ENCODE data around the gene RELT.

RELT gene

DNA sequence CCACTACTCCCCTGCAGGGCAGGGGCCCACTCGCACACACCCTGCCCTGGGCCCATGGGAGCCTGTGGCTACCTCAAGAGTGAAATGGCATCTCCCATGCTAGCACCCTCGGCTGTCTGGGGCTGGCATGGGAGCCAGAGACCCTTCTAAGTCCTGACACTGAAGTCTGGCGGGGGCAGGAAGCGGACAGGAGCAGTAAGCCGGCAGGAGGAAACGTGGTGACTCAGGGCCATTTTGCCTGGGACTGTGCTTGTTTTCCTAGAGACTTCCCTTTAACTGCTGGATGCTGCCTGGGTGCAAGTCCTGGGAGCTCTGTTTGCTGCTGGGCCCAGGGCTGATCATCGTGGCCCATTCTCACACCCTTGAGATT lies 16.8 kb downstream of the RELT start:
- TF ChIP-seq EZH2 (IDR thresholded peaks at IDR 0.05; ENCODE audit: borderline replicate concordance, low read length): no peak
- TF ChIP-seq, protein P1, sequence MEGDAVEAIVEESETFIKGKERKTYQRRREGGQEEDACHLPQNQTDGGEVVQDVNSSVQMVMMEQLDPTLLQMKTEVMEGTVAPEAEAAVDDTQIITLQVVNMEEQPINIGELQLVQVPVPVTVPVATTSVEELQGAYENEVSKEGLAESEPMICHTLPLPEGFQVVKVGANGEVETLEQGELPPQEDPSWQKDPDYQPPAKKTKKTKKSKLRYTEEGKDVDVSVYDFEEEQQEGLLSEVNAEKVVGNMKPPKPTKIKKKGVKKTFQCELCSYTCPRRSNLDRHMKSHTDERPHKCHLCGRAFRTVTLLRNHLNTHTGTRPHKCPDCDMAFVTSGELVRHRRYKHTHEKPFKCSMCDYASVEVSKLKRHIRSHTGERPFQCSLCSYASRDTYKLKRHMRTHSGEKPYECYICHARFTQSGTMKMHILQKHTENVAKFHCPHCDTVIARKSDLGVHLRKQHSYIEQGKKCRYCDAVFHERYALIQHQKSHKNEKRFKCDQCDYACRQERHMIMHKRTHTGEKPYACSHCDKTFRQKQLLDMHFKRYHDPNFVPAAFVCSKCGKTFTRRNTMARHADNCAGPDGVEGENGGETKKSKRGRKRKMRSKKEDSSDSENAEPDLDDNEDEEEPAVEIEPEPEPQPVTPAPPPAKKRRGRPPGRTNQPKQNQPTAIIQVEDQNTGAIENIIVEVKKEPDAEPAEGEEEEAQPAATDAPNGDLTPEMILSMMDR (IDR thresholded peaks at IDR 0.05; ENCODE audit: low read length): no peak
- Histone ChIP-seq H3K79me2 (ENCODE audit: insufficient read depth, low read length) (no peaks in the 10 kb centered on the region), H3K9me2 (ENCODE audit: low read depth, low read length) (no peaks in the 10 kb centered on the region), H3K4me3 (ENCODE audit: low read depth, low read length, poor library complexity, severe bottlenecking) (no peak overlapping the region), H3K27me3 (ENCODE audit: insufficient read depth, low read length) (no peaks in the 10 kb centered on the region), H3K4me1 (ENCODE audit: insufficient read depth, low read length, severe bottlenecking) (peaks cover 5% of the 10 kb centered on the region), H3K4me2 (ENCODE audit: low read length) (no peak overlapping the region), H3F3A (ENCODE audit: insufficient read depth, low read length) (no peaks in the 10 kb centered on the region), H4K20me1 (ENCODE audit: insufficient read depth, low read length) (no peaks in the 10 kb centered on the region), H3K36me3 (ENCODE audit: insufficient read depth, low read length) (peaks cover 23% of the 10 kb centered on the region; the same call in 1 of the 2 replicates), H3K27ac (ENCODE audit: low read depth, low read length, poor library complexity, severe bottlenecking) (no peak overlapping the region), H3K9ac (ENCODE audit: low read length) (no peak overlapping the region), H3K9me3 (ENCODE audit: low read length) (no peaks in the 10 kb centered on the region), H2AFZ (ENCODE audit: low read length) (no peak overlapping the region)

DNA sequence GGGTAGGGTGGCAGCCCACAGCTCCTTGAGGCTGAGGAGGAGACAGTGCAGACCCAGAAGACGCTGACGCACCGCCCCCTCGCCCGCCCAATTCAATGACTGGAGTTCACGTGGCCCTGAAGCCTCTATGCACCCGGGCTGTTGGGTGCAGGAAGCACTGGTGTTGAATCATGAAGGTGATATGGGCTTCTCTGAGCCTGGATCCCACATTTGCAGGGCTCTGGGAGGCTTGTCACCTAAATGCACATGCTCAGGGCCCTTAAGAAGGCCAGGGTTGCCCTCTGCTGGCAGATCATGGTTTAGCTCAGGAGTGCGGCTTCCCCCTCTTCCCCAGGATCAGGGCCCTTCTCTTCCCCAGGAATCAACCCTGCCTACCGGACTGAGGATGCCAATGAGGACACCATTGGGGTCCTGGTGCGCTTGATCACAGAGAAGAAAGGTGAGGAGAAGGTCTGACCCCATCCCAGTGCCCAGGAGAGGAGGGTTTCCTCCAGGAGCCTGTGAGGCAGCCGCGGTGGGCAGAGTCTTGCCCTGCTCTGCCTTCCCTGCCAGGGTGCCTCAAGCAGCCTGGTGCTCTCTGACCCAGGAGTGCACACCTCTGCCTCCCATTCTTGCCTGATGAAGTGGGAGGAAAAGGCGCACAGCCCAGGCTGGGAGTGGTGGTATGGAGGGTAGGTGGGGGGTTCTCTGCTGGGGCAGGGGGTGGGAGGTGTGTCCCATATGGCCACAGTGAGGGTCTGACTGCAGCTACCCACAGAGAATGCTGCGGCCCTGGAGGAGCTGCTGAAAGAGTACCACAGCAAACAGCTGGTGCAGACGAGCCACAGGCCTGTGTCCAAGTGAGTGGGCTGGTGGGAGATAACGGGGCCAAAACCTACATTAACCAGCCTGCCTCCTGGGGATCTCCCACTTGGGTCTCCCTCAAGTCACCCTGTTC lies 17.5 kb downstream of the RELT start:
- Histone ChIP-seq H3K9ac (ENCODE audit: low read length) (no peak overlapping the region), H3K9me2 (ENCODE audit: low read depth, low read length) (no peaks in the 10 kb centered on the region), H2AFZ (ENCODE audit: low read length) (no peak overlapping the region), H3K4me1 (ENCODE audit: insufficient read depth, low read length, severe bottlenecking) (no peaks in the 10 kb centered on the region), H3K27me3 (ENCODE audit: insufficient read depth, low read length) (no peaks in the 10 kb centered on the region), H4K20me1 (ENCODE audit: insufficient read depth, low read length) (no peaks in the 10 kb centered on the region), H3K79me2 (ENCODE audit: insufficient read depth, low read length) (no peaks in the 10 kb centered on the region), H3K4me2 (ENCODE audit: low read length) (no peak overlapping the region), H3K4me3 (ENCODE audit: low read depth, low read length, poor library complexity, severe bottlenecking) (no peak overlapping the region), H3F3A (ENCODE audit: insufficient read depth, low read length) (no peaks in the 10 kb centered on the region), H3K9me3 (ENCODE audit: low read length) (no peaks in the 10 kb centered on the region), H3K27ac (ENCODE audit: low read depth, low read length, poor library complexity, severe bottlenecking) (no peak overlapping the region), H3K36me3 (ENCODE audit: insufficient read depth, low read length) (peaks cover 23% of the 10 kb centered on the region; the same call in 1 of the 2 replicates)
- no peak for TF ChIP-seq EZH2 (IDR thresholded peaks at IDR 0.05; ENCODE audit: borderline replicate concordance, low read length)
- TF ChIP-seq, protein P1 (IDR thresholded peaks at IDR 0.05; ENCODE audit: low read length): peak; percentile 91

DNA sequence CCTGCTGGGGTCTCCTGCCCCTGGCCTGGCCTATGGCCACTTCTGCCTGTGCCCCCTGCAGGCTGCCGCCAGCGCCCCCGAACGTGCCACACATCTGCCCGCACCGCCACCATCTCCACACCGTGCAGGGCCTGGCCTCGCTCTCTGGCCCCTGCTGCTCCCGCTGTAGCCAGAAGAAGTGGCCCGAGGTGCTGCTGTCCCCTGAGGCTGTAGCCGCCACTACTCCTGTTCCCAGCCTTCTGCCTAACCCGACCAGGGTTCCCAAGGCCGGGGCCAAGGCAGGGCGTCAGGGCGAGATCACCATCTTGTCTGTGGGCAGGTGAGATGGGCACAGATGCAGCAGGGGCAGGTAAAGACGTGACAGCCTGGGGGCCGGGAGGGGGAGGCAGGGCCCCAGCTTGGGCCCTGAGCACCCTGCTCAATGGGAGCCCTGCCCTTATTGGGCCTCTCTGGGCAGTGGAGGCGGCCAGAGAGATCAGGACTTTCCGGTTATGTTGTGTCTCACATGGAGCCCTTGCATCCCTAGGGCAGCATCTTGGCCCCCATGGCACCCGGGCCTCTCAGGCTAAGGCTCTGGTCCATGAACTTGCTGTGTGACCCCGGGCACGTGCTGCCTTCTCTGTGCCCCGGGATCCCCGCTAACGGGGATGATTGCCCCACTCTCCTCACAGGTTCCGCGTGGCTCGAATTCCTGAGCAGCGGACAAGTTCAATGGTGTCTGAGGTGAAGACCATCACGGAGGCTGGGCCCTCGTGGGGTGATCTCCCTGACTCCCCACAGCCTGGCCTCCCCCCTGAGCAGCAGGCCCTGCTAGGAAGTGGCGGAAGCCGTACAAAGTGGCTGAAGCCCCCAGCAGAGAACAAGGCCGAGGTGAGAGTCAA lies 18.5 kb downstream of the RELT start:
- no peaks in the 10 kb centered on the region for H3K4me1 ChIP-seq (ENCODE audit: insufficient read depth, low read length, severe bottlenecking)

More for the DNA sequence above, 18.5 kb downstream of the RELT start:
- Histone ChIP-seq H2AFZ (ENCODE audit: low read length) (no peak overlapping the region), H4K20me1 (ENCODE audit: insufficient read depth, low read length) (no peaks in the 10 kb centered on the region), H3K4me3 (ENCODE audit: low read depth, low read length, poor library complexity, severe bottlenecking) (no peak overlapping the region), H3K4me2 (ENCODE audit: low read length) (no peak overlapping the region), H3K9me2 (ENCODE audit: low read depth, low read length) (no peaks in the 10 kb centered on the region), H3K79me2 (ENCODE audit: insufficient read depth, low read length) (no peaks in the 10 kb centered on the region), H3K27ac (ENCODE audit: low read depth, low read length, poor library complexity, severe bottlenecking) (no peak overlapping the region), H3K27me3 (ENCODE audit: insufficient read depth, low read length) (no peaks in the 10 kb centered on the region), H3K9me3 (ENCODE audit: low read length) (no peaks in the 10 kb centered on the region), H3K9ac (ENCODE audit: low read length) (no peak overlapping the region), H3F3A (ENCODE audit: insufficient read depth, low read length) (no peaks in the 10 kb centered on the region), H3K36me3 (ENCODE audit: insufficient read depth, low read length) (peaks cover 23% of the 10 kb centered on the region; the same call in 1 of the 2 replicates)
- TF ChIP-seq, protein P1 (IDR thresholded peaks at IDR 0.05; ENCODE audit: low read length): no peak
- TF ChIP-seq EZH2 (IDR thresholded peaks at IDR 0.05; ENCODE audit: borderline replicate concordance, low read length): no peak
